ENCODE measurements around the gene MRPL54.

DNA sequence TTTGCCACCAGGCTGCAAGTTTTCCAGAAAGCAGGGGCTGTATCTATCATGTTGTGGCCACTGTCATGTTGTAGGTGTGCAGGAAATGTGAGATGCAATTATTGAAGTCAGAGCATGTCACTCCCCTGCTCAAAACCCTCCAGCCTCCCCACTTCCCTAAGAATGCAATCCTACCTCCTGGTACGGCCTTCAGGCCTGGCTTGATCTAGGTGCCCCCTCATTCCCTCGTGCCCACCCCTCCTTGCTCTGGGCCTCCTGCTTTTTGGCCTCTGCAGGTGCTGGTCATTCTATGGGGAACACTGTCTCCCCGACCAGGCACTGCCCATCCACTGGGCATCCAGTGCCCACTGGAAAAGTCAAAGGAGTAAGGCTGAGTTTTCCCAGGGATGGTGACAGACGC, 52.2 kb downstream of the MRPL54 start:
- TF ChIP-seq, protein P1, sequence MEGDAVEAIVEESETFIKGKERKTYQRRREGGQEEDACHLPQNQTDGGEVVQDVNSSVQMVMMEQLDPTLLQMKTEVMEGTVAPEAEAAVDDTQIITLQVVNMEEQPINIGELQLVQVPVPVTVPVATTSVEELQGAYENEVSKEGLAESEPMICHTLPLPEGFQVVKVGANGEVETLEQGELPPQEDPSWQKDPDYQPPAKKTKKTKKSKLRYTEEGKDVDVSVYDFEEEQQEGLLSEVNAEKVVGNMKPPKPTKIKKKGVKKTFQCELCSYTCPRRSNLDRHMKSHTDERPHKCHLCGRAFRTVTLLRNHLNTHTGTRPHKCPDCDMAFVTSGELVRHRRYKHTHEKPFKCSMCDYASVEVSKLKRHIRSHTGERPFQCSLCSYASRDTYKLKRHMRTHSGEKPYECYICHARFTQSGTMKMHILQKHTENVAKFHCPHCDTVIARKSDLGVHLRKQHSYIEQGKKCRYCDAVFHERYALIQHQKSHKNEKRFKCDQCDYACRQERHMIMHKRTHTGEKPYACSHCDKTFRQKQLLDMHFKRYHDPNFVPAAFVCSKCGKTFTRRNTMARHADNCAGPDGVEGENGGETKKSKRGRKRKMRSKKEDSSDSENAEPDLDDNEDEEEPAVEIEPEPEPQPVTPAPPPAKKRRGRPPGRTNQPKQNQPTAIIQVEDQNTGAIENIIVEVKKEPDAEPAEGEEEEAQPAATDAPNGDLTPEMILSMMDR (IDR thresholded peaks at IDR 0.05) = no peak
- TF ChIP-seq EZH2phosphoT487 (IDR thresholded peaks at IDR 0.05) (no peak), EZH2 (IDR thresholded peaks at IDR 0.05) (no peak)
